ENCODE measurements around the gene C17orf113.

DNA sequence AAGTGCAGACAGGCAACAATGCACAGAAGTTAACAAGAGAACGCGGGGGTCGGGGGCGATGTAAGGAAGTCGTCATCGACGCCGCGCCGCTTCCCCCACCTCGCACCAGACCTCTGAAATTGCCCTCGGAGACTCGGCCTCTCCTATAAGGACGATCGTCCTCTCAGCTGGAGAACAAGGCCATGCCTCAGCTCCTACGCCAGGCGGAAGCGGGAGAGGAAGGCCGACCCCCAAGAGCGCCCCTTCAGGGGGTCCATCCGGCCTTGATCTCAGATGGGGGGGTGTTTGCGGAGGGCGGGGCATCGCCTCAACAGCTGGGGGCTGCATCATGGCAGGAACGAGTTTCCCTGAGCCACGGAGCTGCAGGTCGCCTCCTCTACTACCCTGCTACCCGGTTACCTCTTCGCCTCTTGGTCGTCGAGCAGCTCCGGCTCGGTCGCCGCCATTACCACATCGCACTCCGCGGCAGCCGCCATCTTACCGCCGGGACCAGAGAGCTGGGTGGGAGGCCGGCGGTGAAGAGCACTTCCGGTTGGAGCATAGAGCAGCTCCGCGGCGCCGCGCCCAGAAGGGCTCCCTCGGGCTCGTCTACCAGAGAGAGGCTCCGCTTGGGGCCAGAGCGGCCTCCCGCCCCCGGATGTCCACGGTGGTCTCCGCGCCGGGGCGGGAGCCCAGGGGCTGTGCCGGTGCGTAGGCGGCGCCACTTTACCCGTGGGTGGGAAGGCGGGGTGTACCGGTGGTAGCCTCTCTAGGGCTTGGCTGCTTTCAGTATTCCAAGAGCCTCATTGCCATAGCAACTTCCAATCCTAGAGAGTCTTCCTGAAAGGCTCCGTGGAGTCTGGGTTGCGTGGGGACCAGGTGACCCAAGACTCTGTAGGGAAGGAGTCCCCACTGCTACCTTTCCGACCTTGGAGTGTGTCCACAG lies 33.2 kb downstream of the C17orf113 start, which contains the start of gene DNAJC7:
- peak in 1 of 2 donors; percentile 54 for TF ChIP-seq POLR2A (IDR thresholded peaks at IDR 0.05)
- TF ChIP-seq, protein P1, sequence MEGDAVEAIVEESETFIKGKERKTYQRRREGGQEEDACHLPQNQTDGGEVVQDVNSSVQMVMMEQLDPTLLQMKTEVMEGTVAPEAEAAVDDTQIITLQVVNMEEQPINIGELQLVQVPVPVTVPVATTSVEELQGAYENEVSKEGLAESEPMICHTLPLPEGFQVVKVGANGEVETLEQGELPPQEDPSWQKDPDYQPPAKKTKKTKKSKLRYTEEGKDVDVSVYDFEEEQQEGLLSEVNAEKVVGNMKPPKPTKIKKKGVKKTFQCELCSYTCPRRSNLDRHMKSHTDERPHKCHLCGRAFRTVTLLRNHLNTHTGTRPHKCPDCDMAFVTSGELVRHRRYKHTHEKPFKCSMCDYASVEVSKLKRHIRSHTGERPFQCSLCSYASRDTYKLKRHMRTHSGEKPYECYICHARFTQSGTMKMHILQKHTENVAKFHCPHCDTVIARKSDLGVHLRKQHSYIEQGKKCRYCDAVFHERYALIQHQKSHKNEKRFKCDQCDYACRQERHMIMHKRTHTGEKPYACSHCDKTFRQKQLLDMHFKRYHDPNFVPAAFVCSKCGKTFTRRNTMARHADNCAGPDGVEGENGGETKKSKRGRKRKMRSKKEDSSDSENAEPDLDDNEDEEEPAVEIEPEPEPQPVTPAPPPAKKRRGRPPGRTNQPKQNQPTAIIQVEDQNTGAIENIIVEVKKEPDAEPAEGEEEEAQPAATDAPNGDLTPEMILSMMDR (IDR thresholded peaks at IDR 0.05) = peak in 2 of 5 experiments; percentile 11 to 52
